Prostate gland (tissue), 2 donors: ENCODE measurements around the gene TFAP2E. TPM values are rescaled to one million over a fixed set of nuclear protein-coding genes. Genes with fewer than 3 reads are reported as not detected.

Experiments
- DNase-seq: peaks from one replicate; pipeline ENCODE4 v3.0.0-alpha.2; 2019; ENCODE audit warnings: low spot score
- H3K27ac ChIP-seq, 2 donors: fragments of 200-600 bp; sonication (generic); 2 replicates each; pipeline ENCODE4 v1.5.1; 2017 to 2019
- H3K27me3 ChIP-seq: fragments of 200-600 bp; sonication (generic); replicated peaks from 2 replicates; pipeline ENCODE4 v1.5.1; 2019; ENCODE audit not compliant: insufficient read depth
- H3K36me3 ChIP-seq, 2 donors: fragments of 200-600 bp; sonication (generic); 1 replicate in 1 of 2; 2 replicates in 1 of 2; pipeline versions ENCODE4 v1.5.1 to v1.8.1; 2017 to 2019
- H3K4me1 ChIP-seq: fragments of 200-600 bp; sonication (generic); replicated peaks from 2 replicates; pipeline ENCODE4 v1.5.1; 2019
- H3K4me3 ChIP-seq, 2 donors: fragments of 200-600 bp; sonication (generic); 2 replicates each; pipeline ENCODE4 v1.5.1; 2017 to 2019
- H3K9me3 ChIP-seq: fragments of 200-600 bp; sonication (generic); 2 replicates; pipeline ENCODE4 v1.5.1; 2017
- CTCF ChIP-seq, 4 experiments: fragments of 200-600 bp in 2 of 4; fragments of 450-650 bp in 2 of 4; sonication (generic) in 2 of 4; IDR thresholded peaks; 1 replicate in 3 of 4; 2 replicates in 1 of 4; pipeline ENCODE4 v1.5.1; 2016 to 2019; ENCODE audit warnings: antibody characterized with exemption in 4 of 4, mild to moderate bottlenecking in 2 of 4, moderate library complexity in 2 of 4
- POLR2A ChIP-seq: fragments of 450-650 bp; IDR thresholded peaks from one replicate; pipeline ENCODE4 v1.6.1; 2016; ENCODE audit warnings: antibody characterized with exemption, mild to moderate bottlenecking
- POLR2AphosphoS5 ChIP-seq: sonication (generic); formaldehyde crosslinking; IDR thresholded peaks from one replicate; pipeline ENCODE4 v1.6.1; 2017; ENCODE audit warnings: antibody characterized with exemption
- WGBS: methylation state at CpG from one replicate; pipeline ENCODE4 v1.1.5; 2018; 5-methylcytosine and 5-hydroxymethylcytosine counted together
- intact Hi-C: fragments of 100-400 bp; cut with DNase I; formaldehyde crosslinking; loops from one replicate; pipeline ENCODE4 v1.14.2; 2022
- total RNA-seq, 2 donors: library from RNA; depleted of rRNA; stranded (reverse); fragments of >200 nt; gene quantifications; one replicate each; pipeline ENCODE4 v1.1.0, GENCODE V29; 2016

Gene TFAP2E
- total RNA-seq, 2 donors from 2014 or later, result 2.0 to 2.2 TPM

- Histone ChIP-seq H3K27me3 (no peaks in the 10 kb centered on the region), H3K4me1 (no peaks in the 10 kb centered on the region), H3K4me3 (no peak overlapping the region), H3K27ac (no peak overlapping the region), H3K36me3 (no peaks in the 10 kb centered on the region), H3K9me3 (no peaks in the 10 kb centered on the region)
- intact Hi-C loops, result no loop called here
- no peak for DNase-seq
- WGBS, result 69% methylated on average over 6 of the region's 6 CpGs
- no peak for TF ChIP-seq POLR2AphosphoS5
- TF ChIP-seq CTCF (IDR thresholded peaks at IDR 0.05), result no peak
- TF ChIP-seq POLR2A, result no peak
Measured at GRCh38 chr1:35539073-35539823, 33.9 kb upstream of the TFAP2E start.

GRCh38 chr1:35539824-35540261 is 33.3 kb upstream of the TFAP2E start:
- Histone ChIP-seq H3K27ac (no peak overlapping the region), H3K4me1 (no peaks in the 10 kb centered on the region), H3K27me3 (no peaks in the 10 kb centered on the region), H3K4me3 (no peak overlapping the region), H3K36me3 (no peaks in the 10 kb centered on the region), H3K9me3 (no peaks in the 10 kb centered on the region)
- 18% methylated on average over 1 of the region's 1 CpG for WGBS
- DNase-seq, result no peak
- intact Hi-C loops, result no loop called here
- TF ChIP-seq POLR2AphosphoS5, result no peak
- no peak for TF ChIP-seq CTCF (IDR thresholded peaks at IDR 0.05)
- no peak for TF ChIP-seq POLR2A

- intact Hi-C loops, result no loop called here
- Histone ChIP-seq H3K27ac (no peak overlapping the region), H3K4me3 (no peak overlapping the region), H3K27me3 (no peaks in the 10 kb centered on the region), H3K36me3 (no peaks in the 10 kb centered on the region), H3K4me1 (no peaks in the 10 kb centered on the region), H3K9me3 (no peaks in the 10 kb centered on the region)
- no peak for DNase-seq
- WGBS, result 73% methylated on average over 3 of the region's 3 CpGs
- TF ChIP-seq CTCF (IDR thresholded peaks at IDR 0.05) (peak in 1 of 4 experiments; percentile 11), POLR2A (no peak), POLR2AphosphoS5 (no peak)
Measured at GRCh38 chr1:35544976-35545375, 28.1 kb upstream of the TFAP2E start.

- intact Hi-C loops, result no loop called here
- Histone ChIP-seq H3K4me1 (no peaks in the 10 kb centered on the region), H3K4me3 (no peak overlapping the region), H3K27ac (no peak overlapping the region), H3K27me3 (no peaks in the 10 kb centered on the region), H3K36me3 (no peaks in the 10 kb centered on the region), H3K9me3 (no peaks in the 10 kb centered on the region)
- no peak for DNase-seq
- TF ChIP-seq POLR2AphosphoS5, result no peak
- WGBS, result 92% methylated on average over 1 of the region's 1 CpG
Measured at GRCh38 chr1:35546614-35547013, 26.5 kb upstream of the TFAP2E start.

- TF ChIP-seq POLR2AphosphoS5 (no peak), CTCF (IDR thresholded peaks at IDR 0.05) (no peak), POLR2A (no peak)
- no peaks in the 10 kb centered on the region for H3K27me3 ChIP-seq
- no peaks in the 10 kb centered on the region for H3K36me3 ChIP-seq
- WGBS, result 35% methylated on average over 2 of the region's 2 CpGs
- H3K27ac ChIP-seq, result peak overlapping the region; percentile 29 to 40
- no peaks in the 10 kb centered on the region for H3K9me3 ChIP-seq
- no peak for DNase-seq
- intact Hi-C loops, result no loop called here
- peaks cover 3% of the 10 kb centered on the region for H3K4me1 ChIP-seq
- no peak overlapping the region for H3K4me3 ChIP-seq
Measured at GRCh38 chr1:35553851-35554250, 19.3 kb upstream of the TFAP2E start.
